Type B pancreatic cell (in vitro differentiated cells): ENCODE measurements around the gene NPW. TPM values are rescaled to one million over a fixed set of nuclear protein-coding genes. Genes with fewer than 3 reads are reported as not detected.

Experiments
- DNase-seq: peaks from one replicate; pipeline ENCODE4 v3.0.0; 2021; ENCODE audit warnings: mixed read lengths; ENCODE audit not compliant: unreplicated experiment; ENCODE audit errors: extremely low spot score
- H3K27ac Mint-ChIP-seq: 2 replicates; pipeline ENCODE4 v1.8.0; 2021; ENCODE audit warnings: mild to moderate bottlenecking, mixed read lengths
- H3K27me3 Mint-ChIP-seq: 2 replicates; pipeline ENCODE4 v1.8.0; 2021; ENCODE audit warnings: mixed read lengths
- H3K36me3 Mint-ChIP-seq: 2 replicates; pipeline ENCODE4 v1.8.0; 2021; ENCODE audit warnings: mixed read lengths
- H3K4me1 Mint-ChIP-seq: one replicate; pipeline ENCODE4 v1.8.0; 2021; ENCODE audit warnings: mixed read lengths; ENCODE audit not compliant: unreplicated experiment
- H3K4me3 Mint-ChIP-seq: 2 replicates; pipeline ENCODE4 v1.8.0; 2021; ENCODE audit warnings: mild to moderate bottlenecking, mixed read lengths
- H3K9me3 Mint-ChIP-seq: 2 replicates; pipeline ENCODE4 v1.8.0; 2021; ENCODE audit warnings: mixed read lengths
- total RNA-seq: library from RNA; stranded (reverse); gene quantifications from 2 replicates; pipeline ENCODE4 v1.2.1, GENCODE V29; 2021; ENCODE audit warnings: low replicate concordance
- TF ChIP-seq, protein P1 (sequence below): fragments of 200-600 bp; sonication (generic); conservative IDR thresholded peaks from 2 replicates; pipeline ENCODE4 v1.5.0; 2021; ENCODE audit warnings: antibody characterized with exemption, mild to moderate bottlenecking

Gene NPW
- total RNA-seq, 1 donor from 2014 or later: 4.7 TPM

DNA sequence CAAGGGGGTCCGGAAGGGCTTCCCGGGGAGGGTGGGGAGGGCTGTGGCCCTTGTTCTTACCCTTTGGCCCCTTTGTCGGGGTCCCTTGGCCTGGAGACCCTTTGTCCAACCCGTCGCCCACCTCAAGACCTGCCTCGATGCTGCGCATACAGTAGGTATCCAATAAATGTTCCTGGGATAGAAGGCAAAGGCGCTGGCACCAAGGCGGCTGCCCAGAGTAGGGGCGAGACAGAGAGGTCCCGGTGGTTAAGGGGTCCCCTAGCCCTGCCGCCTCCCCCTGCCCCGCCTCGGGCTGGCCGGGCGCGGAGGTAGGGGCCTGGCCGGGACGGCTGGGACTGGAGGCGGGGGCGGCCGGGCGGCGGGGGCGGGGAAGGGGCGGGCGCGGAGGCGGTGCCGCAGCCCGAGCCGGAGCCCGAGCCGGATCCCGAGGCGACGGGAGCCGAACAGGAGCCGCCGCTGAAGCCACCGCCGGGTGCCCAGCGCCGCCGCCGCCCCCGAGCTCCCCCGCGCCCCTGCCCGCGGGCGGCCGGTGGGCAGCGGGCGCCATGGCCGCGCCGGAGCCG lies 7.0 kb downstream of the NPW start, which contains the start of gene NHERF2:
TSS of gene NHERF2 (plus strand) at position 442 of the 563 bp plus-strand sequence. CDS start at position 546, 104 bp downstream.
- TF ChIP-seq, protein P1, sequence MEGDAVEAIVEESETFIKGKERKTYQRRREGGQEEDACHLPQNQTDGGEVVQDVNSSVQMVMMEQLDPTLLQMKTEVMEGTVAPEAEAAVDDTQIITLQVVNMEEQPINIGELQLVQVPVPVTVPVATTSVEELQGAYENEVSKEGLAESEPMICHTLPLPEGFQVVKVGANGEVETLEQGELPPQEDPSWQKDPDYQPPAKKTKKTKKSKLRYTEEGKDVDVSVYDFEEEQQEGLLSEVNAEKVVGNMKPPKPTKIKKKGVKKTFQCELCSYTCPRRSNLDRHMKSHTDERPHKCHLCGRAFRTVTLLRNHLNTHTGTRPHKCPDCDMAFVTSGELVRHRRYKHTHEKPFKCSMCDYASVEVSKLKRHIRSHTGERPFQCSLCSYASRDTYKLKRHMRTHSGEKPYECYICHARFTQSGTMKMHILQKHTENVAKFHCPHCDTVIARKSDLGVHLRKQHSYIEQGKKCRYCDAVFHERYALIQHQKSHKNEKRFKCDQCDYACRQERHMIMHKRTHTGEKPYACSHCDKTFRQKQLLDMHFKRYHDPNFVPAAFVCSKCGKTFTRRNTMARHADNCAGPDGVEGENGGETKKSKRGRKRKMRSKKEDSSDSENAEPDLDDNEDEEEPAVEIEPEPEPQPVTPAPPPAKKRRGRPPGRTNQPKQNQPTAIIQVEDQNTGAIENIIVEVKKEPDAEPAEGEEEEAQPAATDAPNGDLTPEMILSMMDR: no peak
- H3K9me3 Mint-ChIP-seq: no peaks in the 10 kb centered on the region
- H3K4me3 Mint-ChIP-seq: peak within 1 kb of the TSS; percentile 87
- H3K27ac Mint-ChIP-seq: peak within 1 kb of the TSS; percentile 50
- no peak for DNase-seq
- H3K27me3 Mint-ChIP-seq: peaks cover 27% of the 10 kb centered on the region
- H3K4me1 Mint-ChIP-seq: peaks cover 19% of the 10 kb centered on the region
- no peaks in the 10 kb centered on the region for H3K36me3 Mint-ChIP-seq

DNA sequence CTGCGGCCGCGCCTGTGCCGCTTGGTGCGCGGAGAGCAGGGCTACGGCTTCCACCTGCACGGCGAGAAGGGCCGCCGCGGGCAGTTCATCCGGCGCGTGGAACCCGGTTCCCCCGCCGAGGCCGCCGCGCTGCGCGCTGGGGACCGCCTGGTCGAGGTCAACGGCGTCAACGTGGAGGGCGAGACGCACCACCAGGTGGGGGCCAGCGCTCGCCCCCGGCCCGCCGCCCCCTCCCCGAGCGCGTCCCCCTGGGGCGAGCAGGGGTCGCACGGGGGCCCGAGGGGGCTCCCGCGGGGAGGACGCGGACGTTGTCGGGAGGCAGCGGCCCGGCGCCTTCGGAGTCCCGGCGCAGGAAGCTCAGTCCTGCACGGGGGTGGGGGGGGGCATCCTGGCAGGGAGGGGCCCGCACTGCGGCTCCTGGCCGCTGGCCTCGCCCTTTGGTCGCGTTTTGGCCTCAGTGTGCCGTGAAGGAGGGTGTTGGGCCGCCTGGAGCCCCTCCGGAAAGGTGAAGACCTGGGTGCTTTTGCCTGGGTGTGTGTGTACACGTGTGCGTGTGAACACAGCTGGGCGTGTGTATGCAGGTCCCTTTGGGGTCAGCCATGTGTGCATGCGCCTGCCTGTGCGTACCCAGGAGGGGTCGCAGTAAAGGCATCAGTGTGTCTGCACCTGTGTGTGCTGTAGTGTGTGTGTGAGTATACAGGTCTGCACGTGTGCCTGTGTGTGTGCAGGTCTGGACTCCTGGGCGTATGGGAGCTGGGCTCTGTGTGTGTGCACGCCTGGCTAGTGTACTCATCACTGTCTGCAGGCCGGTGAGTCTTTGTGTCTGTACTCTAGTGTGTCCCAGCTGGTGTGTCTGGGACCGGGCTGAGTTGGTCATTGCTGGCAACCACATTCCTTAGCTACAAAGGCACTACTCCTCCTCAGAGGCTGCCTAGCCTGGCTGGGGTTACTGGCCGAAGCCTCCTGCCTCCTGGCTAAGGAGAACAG lies 7.7 kb downstream of the NPW start:
- Mint-ChIP-seq H3K4me3 (peak overlapping the region; percentile 87), H3K27me3 (peaks cover 22% of the 10 kb centered on the region), H3K4me1 (peaks cover 19% of the 10 kb centered on the region), H3K27ac (peak overlapping the region; percentile 50), H3K9me3 (no peaks in the 10 kb centered on the region), H3K36me3 (no peaks in the 10 kb centered on the region)
- TF ChIP-seq, protein P1: no peak
- no peak for DNase-seq

- Mint-ChIP-seq H3K36me3 (no peaks in the 10 kb centered on the region), H3K27ac (no peak overlapping the region), H3K27me3 (peaks cover 14% of the 10 kb centered on the region), H3K4me3 (peak overlapping the region; percentile 87), H3K4me1 (peaks cover 12% of the 10 kb centered on the region), H3K9me3 (no peaks in the 10 kb centered on the region)
- no peak for DNase-seq
- TF ChIP-seq, protein P1: no peak
These were observed 8.6 kb downstream of the NPW start for GRCh38 chr16:2028146-2028545.

DNA sequence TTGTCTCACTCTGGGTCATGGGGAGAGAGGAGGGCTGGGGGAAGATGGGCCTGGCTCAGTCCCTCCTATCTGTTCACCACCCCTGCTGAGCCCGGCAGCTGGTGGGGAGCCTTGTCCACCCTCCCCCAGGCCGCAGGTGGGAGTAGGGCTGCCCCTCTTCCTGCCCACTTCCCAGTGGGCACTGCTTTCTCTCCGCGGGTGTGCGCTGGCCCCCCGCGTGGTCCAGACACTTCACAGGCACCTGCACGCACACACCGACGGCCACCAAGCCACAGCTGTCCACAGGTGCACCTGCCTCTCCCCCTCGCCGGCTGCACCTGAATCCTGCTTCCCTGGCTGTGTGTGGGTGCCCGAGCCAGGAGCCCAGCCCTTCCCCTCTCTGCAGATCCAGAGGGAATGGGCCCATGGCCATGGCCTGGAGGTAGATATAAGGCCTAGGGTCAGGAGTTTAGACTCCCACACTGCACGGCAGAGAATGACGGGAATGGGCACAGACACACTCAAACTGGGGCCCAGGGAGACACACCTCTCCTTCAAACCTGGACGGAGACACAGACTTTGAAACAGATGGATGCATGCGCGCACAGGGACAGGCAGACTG lies 9.1 kb downstream of the NPW start:
- Mint-ChIP-seq H3K4me1 (peaks cover 8% of the 10 kb centered on the region), H3K9me3 (no peaks in the 10 kb centered on the region), H3K36me3 (no peaks in the 10 kb centered on the region), H3K27ac (no peak overlapping the region), H3K27me3 (peaks cover 11% of the 10 kb centered on the region), H3K4me3 (no peak overlapping the region)
- TF ChIP-seq, protein P1: no peak
- no peak for DNase-seq

- TF ChIP-seq, protein P1: no peak
- no peak for DNase-seq
- Mint-ChIP-seq H3K4me3 (no peak overlapping the region), H3K27ac (no peak overlapping the region), H3K9me3 (no peaks in the 10 kb centered on the region), H3K27me3 (peaks cover 11% of the 10 kb centered on the region), H3K4me1 (peaks cover 5% of the 10 kb centered on the region), H3K36me3 (no peaks in the 10 kb centered on the region)
These were observed 9.8 kb downstream of the NPW start for GRCh38 chr16:2029350-2029749.
